SKM-1 (cell line): ENCODE data around the gene MCM9.

Experiments
- DNase-seq: peaks from one replicate; lab custom pipeline; 2025; ENCODE audit not compliant: unreplicated experiment; lab: John Stamatoyannopoulos, UW

Gene MCM9

GRCh38 chr6:118933855-118934460 is 1.0 kb downstream of the MCM9 start:
- DNase-seq = no peak

DNA sequence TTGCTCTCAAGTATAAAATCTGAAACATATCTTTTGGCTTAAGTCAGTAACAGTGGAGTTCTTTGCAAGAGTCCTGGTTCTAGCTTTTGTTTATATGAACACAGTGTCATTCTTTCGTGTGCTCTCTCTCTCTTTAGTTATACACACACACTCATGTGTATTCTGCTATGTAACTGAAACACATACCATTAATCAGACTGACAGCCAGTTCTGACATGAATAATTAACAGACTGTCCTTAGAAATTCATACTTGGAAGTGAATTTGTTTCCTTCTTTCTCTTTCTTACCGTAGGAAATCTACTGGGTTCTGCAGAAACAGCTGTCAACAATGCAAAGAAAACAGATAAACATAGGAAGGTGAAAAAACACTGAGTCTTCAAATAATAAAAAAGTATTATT is 2.5 kb downstream of the MCM9 start:
- no peak for DNase-seq

- no peak for DNase-seq
Measured at GRCh38 chr6:118931436-118931835, 3.5 kb downstream of the MCM9 start.

DNA sequence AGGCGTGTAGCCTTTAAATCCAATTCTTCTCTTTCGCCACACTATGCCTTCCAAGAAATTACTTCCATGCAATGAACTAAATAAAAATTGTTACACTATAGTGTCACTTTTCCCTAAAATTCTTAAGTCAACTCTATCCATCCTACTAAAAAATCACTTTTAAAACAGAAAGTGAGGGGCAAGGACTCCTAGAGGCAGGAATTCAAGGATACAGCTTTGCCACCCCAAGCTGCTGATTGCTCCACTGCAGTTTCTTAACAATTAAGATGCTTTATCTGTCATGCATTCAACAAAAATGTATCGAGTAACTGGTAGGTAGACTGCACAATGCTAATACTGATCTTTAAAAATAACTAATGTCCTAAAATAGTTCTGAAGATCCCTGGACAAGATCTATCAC is 4.3 kb downstream of the MCM9 start:
- no peak for DNase-seq

DNA sequence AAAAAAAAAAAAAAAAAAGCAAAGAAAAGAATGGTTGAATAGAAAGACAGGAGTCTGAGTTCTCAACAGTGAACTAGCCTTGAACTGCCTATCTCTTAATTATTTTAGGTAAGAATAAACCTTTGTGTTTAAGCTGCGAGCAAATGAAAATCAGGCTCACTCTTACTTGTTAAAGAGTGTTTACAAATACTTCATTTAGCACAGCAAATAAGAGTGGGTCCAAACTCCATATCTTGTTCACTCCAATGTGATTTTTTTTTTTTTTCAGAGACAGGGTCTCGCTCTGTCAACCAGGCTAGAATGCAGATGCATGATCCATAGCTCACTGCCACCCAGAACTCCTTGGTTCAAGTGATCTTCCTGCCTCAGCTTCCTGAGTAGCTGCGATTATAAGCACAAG is 11.9 kb downstream of the MCM9 start:
- DNase-seq = no peak

GRCh38 chr6:118921084-118921483 is 13.9 kb downstream of the MCM9 start:
- DNase-seq = no peak

DNA sequence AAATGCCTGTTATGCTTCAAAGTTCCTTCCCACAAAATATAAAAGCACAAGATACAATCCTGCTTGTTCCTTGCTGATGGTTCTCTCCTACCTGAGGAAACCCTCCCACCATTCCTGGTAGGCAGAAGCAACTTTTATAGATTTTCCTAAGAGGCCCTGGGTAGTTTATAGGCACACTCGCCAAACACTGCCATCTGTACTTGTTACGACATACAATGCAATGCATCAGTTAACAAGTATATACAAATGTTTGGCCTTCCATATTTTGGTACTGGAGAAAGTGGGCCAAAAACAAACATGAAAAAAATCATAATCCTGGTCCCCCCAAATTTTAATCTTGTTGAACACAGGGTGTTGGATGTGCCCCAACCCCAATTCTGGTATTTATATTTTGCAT is 16.6 kb downstream of the MCM9 start:
- DNase-seq = no peak

GRCh38 chr6:118917546-118918328 is 17.2 kb downstream of the MCM9 start:
- no peak for DNase-seq

DNA sequence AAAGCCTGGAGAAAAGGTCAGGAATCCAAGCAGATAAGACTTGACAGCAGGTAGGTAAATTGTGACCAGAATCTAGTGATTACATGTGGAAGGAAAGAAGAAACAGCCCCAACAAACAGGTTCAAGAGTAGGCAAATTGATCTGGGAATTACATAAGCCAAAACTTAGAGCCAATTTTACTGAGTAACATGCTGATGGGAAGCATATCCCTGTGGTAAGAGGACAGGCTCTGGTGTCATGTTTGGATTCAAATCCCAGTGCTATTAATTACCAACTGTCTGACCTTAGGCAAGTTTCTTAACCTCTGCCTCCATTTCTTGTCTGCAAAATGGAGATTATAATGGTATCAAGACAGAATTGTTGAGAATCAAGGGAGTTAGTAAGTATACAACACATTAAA is 20.4 kb downstream of the MCM9 start:
- DNase-seq = no peak

GRCh38 chr6:118913161-118913560 is 21.8 kb downstream of the MCM9 start:
- DNase-seq = no peak

GRCh38 chr6:118912646-118913045 is 22.3 kb downstream of the MCM9 start:
- DNase-seq = no peak

GRCh38 chr6:118908441-118908840 is 26.5 kb downstream of the MCM9 start:
- no peak for DNase-seq

GRCh38 chr6:118905851-118906250 is 29.1 kb downstream of the MCM9 start:
- no peak for DNase-seq

- DNase-seq = no peak
Measured at GRCh38 chr6:118905084-118905483, 29.9 kb downstream of the MCM9 start.

DNA sequence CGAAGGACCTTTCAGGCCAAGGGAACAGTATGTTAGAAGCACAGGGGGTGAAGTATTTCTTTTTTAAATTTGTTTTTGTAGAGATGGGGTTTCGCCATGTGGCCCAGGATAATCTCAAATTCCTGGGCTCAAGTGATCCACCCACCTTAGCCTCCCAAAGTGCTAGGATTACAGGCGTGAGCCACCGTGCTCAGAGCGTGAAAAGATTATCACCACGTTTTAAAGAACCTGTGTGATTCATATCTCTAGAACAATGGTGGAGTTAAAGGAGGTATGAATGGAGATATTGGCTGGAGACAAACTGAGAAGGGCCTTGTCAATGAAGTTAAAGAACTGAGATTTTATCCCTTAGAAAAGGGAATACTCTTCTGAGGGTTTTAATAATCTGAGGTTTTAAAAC is 31.3 kb downstream of the MCM9 start:
- DNase-seq = no peak

DNA sequence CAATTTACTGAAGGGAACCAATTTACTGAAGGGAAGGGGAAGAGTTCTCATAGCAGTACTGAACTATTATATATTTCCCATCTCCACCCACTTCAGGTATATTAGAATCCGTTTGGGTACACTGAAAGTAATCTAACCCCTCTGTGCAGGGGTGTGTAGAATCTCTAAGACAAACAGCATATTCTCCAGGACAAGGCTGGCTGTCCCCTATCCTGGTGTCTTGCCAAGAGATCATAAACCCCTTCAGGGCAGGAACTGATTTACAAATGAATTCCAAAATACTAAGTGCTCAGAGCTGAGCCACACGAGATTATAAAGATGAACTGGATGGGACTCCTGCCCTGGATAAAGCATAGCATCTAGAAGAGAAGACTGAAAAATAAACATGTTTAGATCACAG is 31.8 kb downstream of the MCM9 start:
- DNase-seq = no peak

DNA sequence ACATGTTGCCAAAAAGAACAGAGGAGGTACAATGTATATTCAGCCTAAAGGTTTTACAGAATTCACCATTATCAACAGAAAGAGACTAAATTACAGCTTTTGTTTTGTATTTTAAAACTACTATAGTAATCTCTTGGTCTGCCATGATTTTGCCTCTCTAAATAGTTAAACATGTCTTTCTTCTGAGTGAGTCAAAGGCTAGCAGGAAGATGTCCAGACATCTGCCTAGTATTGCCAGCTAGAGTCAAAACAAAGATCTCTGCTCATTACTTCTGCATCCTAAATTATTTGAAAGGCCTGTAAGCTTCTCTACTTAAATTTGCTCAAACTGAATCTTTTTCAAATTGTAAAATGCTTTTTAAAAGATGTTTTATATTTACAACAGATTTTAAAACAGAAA is 32.2 kb downstream of the MCM9 start:
- DNase-seq = no peak

GRCh38 chr6:118899948-118900347 is 35.0 kb downstream of the MCM9 start:
- DNase-seq = no peak

DNA sequence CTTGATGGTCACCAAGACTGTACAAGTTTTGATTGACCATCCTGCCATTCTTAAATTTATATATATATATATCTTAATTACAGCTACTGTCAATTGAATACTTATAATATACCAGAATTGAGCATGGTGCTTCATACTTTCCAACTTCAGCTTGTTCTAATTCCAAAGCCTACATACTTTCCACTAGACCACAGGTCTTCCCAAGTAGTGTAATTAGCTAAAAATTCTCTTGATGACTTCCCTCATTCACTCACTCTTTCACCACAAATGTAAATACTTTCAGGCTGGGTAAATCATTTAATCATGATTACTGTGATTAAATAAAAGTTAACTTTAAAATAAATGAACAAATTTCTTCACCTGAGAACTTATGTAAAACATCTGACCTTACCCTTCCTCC is 37.6 kb downstream of the MCM9 start:
- DNase-seq = no peak

DNA sequence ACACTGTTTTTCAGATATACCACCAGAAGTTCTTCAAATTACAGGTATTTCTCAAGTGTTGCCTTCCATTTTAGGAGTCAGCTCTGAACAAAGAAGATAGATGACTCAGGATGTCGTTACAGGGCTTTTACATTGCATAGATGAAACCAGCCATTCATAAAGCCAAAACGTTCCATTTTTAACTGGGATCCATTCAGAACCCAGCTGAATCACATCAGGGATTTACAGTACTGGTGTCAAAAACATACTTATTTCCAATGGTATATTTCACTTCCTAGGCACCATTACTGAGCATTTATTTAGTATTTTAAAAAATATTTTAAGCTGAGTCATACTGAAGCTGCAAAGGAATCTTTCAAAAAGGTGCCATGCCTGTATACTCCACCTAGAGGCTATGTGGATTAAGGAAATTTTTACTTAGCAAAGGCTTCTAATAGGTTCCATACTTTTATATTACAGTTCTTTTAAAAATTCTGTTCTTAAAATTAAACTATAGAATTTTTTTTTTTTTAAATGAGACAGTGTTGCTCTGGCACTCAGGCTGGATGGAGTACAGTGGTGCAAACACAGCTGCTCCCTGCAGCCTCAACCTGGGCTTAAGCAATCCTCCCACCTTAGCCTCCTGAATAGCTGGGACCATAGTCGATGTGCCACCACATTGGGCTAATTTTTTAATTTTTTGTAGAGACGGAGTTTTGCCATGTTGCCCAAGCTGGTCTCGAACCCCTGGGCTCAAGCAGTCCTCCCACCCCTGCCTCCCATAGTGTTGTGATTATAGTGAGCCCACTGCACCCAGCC is 38.4 kb downstream of the MCM9 start:
- peak; percentile 56 for DNase-seq

DNA sequence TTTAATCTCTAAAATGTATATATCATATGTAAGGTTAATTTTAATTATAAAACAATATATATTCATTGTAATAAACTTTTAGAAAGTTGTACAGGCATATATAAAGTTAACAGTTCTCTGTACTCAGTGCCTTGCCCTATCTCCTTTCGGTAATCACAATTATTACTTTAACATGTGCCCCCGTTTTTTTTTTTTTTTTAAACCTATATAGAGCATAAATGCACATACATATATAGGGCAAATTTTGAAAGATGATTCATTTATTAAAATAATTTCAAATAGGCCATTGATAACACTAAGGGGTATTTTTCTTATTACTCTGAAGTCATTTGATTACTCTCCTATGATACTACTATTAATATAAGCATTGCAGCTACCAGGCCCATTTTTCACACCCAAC is 39.1 kb downstream of the MCM9 start:
- no peak for DNase-seq

DNA sequence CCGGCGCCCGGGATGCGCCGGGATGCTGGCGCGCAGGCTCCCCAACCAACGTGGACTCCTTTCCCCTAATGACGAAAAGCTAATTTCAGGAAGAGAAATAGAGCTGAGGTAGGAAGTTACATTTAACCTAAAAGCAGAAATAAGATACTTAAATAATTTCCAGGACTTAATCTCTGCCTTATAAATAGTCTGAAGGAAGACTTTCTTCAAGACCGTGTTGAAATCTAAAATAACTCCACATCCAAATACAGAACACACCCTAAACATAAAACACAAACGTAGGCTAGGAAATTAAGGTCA is 39.7 kb downstream of the MCM9 start:
- DNase-seq = no peak
